Esophagus muscularis mucosa (tissue), 4 donors: ENCODE measurements around the gene AGBL1. TPM values are rescaled to one million over a fixed set of nuclear protein-coding genes. Genes with fewer than 3 reads are reported as not detected.

Experiments used
- DNase-seq: peaks from one replicate; pipeline ENCODE4 v3.0.0-alpha.2; 2017; ENCODE audit errors: extremely low spot score
- H3K27ac ChIP-seq, 4 donors: fragments of 200-600 bp; sonication (generic); replicated peaks in 1 of 4; 1 replicate in 3 of 4; 2 replicates in 1 of 4; pipeline ENCODE4 v1.5.1; 2016 to 2019; ENCODE audit warnings: mild to moderate bottlenecking in 1 of 4
- H3K27me3 ChIP-seq, 4 donors: fragments of 200-600 bp; sonication (generic); one replicate each; pipeline versions ENCODE4 v1.5.1 to v1.6.0; 2016 to 2019
- H3K36me3 ChIP-seq, 4 donors: fragments of 200-600 bp; sonication (generic); one replicate each; pipeline ENCODE4 v1.5.1; 2016 to 2019
- H3K4me1 ChIP-seq, 4 donors: fragments of 200-600 bp; sonication (generic); one replicate each; pipeline ENCODE4 v1.5.1; 2016 to 2019
- H3K4me3 ChIP-seq, 4 donors: fragments of 200-600 bp; sonication (generic); 1 replicate in 2 of 4; 2 replicates in 2 of 4; pipeline ENCODE4 v1.5.1; 2016 to 2019; ENCODE audit warnings: mild to moderate bottlenecking in 4 of 4, moderate library complexity in 1 of 4
- H3K9me3 ChIP-seq, 4 donors: fragments of 200-600 bp; sonication (generic); 1 replicate in 3 of 4; 2 replicates in 1 of 4; pipeline ENCODE4 v1.5.1; 2016 to 2019
- EP300 ChIP-seq: sonication (generic); formaldehyde crosslinking; IDR thresholded peaks from one replicate; pipeline ENCODE4 v1.6.1; 2017; ENCODE audit warnings: antibody characterized with exemption
- POLR2A ChIP-seq: fragments of 450-650 bp; IDR thresholded peaks from one replicate; pipeline ENCODE4 v1.6.1; 2017; ENCODE audit warnings: antibody characterized with exemption, moderate library complexity, mild to moderate bottlenecking, low read depth
- POLR2AphosphoS5 ChIP-seq, 2 donors: sonication (generic); formaldehyde crosslinking; IDR thresholded peaks; one replicate each; pipeline ENCODE4 v1.6.1; 2017; ENCODE audit warnings: antibody characterized with exemption in 2 of 2
- WGBS: methylation state at CpG from one replicate; pipeline ENCODE4 v1.1.5; 2018; 5-methylcytosine and 5-hydroxymethylcytosine counted together
- intact Hi-C: fragments of 100-400 bp; cut with DNase I; formaldehyde crosslinking; loops from one replicate; pipeline ENCODE4 v1.15.1; 2023
- total RNA-seq, 4 donors: library from RNA; depleted of rRNA; stranded (reverse); fragments of >200 nt; gene quantifications; one replicate each; pipeline versions ENCODE4 v1.1.0 to v1.2.1, GENCODE V29; 2016
- TF ChIP-seq, protein P1 (sequence below), 3 experiments: fragments of 200-600 bp in 2 of 3; fragments of 450-650 bp in 1 of 3; sonication (generic) in 2 of 3; IDR thresholded peaks; one replicate each; pipeline ENCODE4 v1.5.1; 2017 to 2019; ENCODE audit warnings: antibody characterized with exemption in 3 of 3, mild to moderate bottlenecking in 2 of 3, moderate library complexity in 1 of 3

Gene AGBL1
- total RNA-seq, 4 donors from 2014 or later: 0.06 TPM; not detected in 3

DNA sequence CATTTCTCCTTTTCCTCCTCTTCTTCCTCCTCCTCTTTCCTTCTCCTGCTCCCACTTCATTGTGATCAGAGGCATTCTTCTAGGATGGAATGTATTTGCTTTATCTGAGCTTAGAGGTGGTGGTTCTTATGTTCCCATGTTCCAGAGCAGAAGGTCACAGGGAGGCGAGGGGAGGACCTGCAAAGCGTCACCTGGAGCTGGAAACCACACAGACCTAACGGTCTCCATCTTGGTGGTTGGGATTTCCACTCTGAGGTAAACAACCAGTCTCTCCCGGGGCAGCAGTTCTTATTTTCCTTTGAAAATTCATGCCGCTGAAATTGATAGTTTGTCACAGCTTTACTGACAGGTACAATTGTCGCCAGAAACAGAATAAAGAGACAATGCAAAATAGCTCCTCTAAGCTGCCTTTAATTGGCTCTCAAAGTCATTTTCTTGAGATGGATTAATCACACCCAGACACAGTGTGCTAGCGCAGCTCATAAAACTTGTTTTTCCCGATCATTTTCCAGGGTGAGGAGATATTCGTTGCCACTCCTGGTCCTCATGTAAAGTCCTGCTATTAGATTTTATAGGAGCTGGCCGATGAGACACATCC lies 16.9 kb upstream of the AGBL1 start:
- H3K27ac ChIP-seq: no peak overlapping the region
- DNase-seq: peak; percentile 68
- no peak overlapping the region for H3K4me3 ChIP-seq
- no peaks in the 10 kb centered on the region for H3K36me3 ChIP-seq
- H3K9me3 ChIP-seq: no peaks in the 10 kb centered on the region
- no peaks in the 10 kb centered on the region for H3K4me1 ChIP-seq
- H3K27me3 ChIP-seq: peaks cover 0 to 15% (median 1%) of the 10 kb centered on the region in 4 donors
- 86% methylated on average over 10 of the region's 10 CpGs for WGBS
- no peak for TF ChIP-seq POLR2A
- no peak for TF ChIP-seq EP300
- TF ChIP-seq POLR2AphosphoS5 (IDR thresholded peaks at IDR 0.05): no peak
- TF ChIP-seq, protein P1, sequence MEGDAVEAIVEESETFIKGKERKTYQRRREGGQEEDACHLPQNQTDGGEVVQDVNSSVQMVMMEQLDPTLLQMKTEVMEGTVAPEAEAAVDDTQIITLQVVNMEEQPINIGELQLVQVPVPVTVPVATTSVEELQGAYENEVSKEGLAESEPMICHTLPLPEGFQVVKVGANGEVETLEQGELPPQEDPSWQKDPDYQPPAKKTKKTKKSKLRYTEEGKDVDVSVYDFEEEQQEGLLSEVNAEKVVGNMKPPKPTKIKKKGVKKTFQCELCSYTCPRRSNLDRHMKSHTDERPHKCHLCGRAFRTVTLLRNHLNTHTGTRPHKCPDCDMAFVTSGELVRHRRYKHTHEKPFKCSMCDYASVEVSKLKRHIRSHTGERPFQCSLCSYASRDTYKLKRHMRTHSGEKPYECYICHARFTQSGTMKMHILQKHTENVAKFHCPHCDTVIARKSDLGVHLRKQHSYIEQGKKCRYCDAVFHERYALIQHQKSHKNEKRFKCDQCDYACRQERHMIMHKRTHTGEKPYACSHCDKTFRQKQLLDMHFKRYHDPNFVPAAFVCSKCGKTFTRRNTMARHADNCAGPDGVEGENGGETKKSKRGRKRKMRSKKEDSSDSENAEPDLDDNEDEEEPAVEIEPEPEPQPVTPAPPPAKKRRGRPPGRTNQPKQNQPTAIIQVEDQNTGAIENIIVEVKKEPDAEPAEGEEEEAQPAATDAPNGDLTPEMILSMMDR (IDR thresholded peaks at IDR 0.05): no peak
- intact Hi-C loops: no loop called here

DNA sequence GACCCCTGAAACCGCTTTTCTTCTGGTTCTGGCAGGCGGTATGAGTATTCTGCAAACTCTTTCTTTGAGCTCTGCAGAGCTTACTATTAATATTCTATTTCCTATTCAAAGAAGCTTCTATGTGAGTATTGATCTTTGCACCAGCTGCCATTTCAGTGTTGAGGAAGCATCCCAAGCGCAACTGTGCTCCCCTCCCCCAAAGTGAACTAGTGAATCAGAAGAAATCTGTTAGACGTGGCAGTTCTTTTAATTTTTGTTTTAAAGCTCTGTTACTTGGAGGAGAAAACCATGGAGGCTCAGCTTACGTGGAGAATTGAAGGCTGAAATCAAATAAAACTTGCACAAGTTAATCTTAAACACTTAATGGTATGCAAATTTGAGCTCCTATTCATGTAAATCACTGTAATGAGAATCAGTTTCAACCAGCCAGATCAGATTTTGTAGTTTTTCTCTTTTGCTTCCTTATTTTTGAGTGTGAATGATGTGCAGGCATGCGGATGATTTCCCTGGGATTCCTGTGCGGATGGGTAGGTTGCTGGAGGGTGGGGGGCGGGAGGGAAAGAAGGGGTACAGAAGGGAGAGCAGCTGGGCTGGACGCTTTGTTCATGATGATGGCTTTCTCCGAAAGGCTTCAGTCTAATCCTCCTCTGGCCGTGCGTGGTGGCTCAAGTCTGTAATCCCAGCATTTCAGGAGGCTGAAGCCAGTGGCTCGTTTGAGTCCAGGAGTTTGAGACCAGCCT lies 16.1 kb upstream of the AGBL1 start:
- no peak for TF ChIP-seq EP300
- TF ChIP-seq POLR2A: no peak
- TF ChIP-seq POLR2AphosphoS5 (IDR thresholded peaks at IDR 0.05): no peak
- TF ChIP-seq, protein P1 (IDR thresholded peaks at IDR 0.05): no peak
- Histone ChIP-seq H3K9me3 (no peaks in the 10 kb centered on the region), H3K27ac (no peak overlapping the region), H3K27me3 (peaks cover 0 to 15% (median 1%) of the 10 kb centered on the region in 4 donors), H3K36me3 (no peaks in the 10 kb centered on the region), H3K4me1 (no peaks in the 10 kb centered on the region), H3K4me3 (no peak overlapping the region)
- intact Hi-C loops: no loop called here
- no peak for DNase-seq
- 86% methylated on average over 13 of the region's 13 CpGs for WGBS

DNA sequence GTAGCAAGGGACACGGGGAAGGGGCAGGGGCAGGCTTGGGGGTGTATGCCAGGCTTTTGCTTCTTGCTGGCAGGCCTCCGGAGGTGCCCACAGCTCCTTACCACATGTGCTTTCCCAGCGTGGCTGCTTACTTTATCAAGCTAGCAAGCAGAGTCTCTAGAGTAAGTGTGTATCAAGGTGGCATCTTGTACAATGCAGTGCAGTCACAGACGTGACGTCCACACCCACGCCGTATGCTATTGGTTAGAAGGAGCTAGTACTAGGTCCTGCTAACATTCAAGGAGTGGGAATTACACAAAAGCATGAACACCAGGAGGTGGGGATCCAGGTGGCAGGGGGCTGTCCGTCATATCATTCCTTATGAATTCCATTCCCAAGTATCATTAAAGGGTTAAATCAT lies 15.3 kb upstream of the AGBL1 start:
- Histone ChIP-seq H3K9me3 (no peaks in the 10 kb centered on the region), H3K4me3 (no peak overlapping the region), H3K27me3 (peaks cover 0 to 15% (median 1%) of the 10 kb centered on the region in 4 donors), H3K4me1 (no peaks in the 10 kb centered on the region), H3K27ac (no peak overlapping the region), H3K36me3 (no peaks in the 10 kb centered on the region)
- peak; percentile 57 for DNase-seq
- WGBS: 90% methylated on average over 8 of the region's 8 CpGs
- no peak for TF ChIP-seq POLR2AphosphoS5 (IDR thresholded peaks at IDR 0.05)
- no peak for TF ChIP-seq EP300
- no peak for TF ChIP-seq POLR2A
- TF ChIP-seq, protein P1 (IDR thresholded peaks at IDR 0.05): no peak
- intact Hi-C loops: no loop called here

DNA sequence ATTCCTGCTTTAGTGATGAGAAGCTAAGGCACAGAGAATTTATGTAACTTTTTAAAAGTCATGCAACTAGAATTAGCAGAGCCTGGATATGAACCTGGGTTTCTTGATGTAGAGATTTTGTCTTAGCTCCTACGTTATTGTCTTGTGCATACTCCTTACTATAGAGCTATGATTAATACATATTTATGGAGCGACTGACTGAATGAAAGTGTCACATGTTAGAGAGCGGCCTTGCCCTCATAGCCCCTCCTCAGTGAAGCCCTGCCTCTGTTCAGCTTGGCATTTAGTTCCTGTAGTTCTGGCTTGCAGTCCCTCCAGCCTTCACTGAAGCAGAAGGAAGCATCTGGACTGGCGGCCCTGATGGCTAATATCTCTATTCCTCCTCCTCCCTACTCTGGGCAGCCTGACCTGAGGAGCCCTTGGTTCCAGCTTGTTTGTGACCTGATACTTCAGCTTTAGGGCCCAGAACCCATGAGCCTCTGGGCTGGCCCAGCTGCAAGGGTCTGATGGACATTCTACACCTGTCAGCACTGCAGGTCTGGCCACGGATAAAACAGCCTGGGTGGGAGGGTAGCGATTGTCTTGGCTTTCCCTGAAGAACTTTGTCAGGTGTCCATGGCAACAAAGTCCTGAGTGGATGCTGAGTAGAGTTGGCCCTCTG lies 13.4 kb upstream of the AGBL1 start:
- WGBS: 82% methylated on average over 6 of the region's 6 CpGs
- TF ChIP-seq POLR2AphosphoS5 (IDR thresholded peaks at IDR 0.05) (no peak), POLR2A (no peak), EP300 (no peak)
- TF ChIP-seq, protein P1 (IDR thresholded peaks at IDR 0.05): no peak
- Histone ChIP-seq H3K36me3 (no peaks in the 10 kb centered on the region), H3K4me3 (no peak overlapping the region), H3K4me1 (no peaks in the 10 kb centered on the region), H3K27me3 (peaks cover 0 to 14% (median 1%) of the 10 kb centered on the region in 4 donors), H3K9me3 (no peaks in the 10 kb centered on the region), H3K27ac (no peak overlapping the region)
- intact Hi-C loops: no loop called here
- peak; percentile 75 for DNase-seq
